ENCODE results near the gene POLR2B.
A peak's percentile ranks its signal among the peaks of the same experiment; 100 is the strongest.

Gene POLR2B

DNA sequence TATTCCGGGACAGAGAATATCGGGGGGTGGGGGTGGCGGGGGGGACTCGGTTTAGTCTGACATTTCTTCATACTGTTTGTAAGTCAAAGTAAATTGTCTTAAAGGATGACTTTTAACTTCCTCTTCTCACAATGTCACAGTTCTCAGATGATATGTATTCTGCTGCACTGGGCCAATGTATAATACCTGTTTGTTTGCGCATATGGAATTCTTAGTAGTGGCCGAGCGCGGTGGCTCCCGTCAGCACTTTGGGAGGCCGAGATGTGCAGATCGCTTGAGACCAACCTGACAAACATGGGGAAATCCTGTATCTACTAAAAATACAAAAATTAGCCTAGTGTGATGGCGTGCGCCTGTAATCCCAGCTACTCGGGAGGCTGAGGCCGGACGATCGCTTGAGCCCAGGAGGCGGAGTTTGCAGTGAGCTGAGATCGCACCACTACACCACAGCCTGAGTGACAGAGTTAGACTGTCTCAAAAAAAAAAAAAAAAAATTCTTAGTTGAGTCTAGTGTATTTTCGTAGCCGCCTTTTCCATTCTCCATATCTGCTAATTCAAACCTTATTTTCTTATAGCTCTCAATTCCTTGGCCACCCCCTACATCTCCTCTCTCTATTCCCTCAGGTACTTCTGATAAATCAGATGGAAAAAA, 851 bp downstream of the POLR2B start:
- H3K36me3 ChIP-seq (ENCODE audit: low read depth), result peaks cover 24% of the 10 kb centered on the region
- TF ChIP-seq, protein P1, sequence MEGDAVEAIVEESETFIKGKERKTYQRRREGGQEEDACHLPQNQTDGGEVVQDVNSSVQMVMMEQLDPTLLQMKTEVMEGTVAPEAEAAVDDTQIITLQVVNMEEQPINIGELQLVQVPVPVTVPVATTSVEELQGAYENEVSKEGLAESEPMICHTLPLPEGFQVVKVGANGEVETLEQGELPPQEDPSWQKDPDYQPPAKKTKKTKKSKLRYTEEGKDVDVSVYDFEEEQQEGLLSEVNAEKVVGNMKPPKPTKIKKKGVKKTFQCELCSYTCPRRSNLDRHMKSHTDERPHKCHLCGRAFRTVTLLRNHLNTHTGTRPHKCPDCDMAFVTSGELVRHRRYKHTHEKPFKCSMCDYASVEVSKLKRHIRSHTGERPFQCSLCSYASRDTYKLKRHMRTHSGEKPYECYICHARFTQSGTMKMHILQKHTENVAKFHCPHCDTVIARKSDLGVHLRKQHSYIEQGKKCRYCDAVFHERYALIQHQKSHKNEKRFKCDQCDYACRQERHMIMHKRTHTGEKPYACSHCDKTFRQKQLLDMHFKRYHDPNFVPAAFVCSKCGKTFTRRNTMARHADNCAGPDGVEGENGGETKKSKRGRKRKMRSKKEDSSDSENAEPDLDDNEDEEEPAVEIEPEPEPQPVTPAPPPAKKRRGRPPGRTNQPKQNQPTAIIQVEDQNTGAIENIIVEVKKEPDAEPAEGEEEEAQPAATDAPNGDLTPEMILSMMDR (IDR thresholded peaks at IDR 0.05; ENCODE audit: poor library complexity, severe bottlenecking), result no peak
- H3K9me3 ChIP-seq (ENCODE audit: severe bottlenecking), result no peaks in the 10 kb centered on the region
- no peaks in the 10 kb centered on the region for H3K27me3 ChIP-seq (ENCODE audit: insufficient read depth, poor library complexity, severe bottlenecking)
- DNase-seq (ENCODE audit: low spot score), result no peak
- ATAC-seq (ENCODE audit: low read depth), result no peak
- peaks cover 12% of the 10 kb centered on the region for H3K4me1 ChIP-seq (ENCODE audit: insufficient read depth, poor library complexity, severe bottlenecking)
- H3K27ac ChIP-seq (ENCODE audit: poor library complexity, severe bottlenecking), result peak overlapping the region; percentile 81
- H3K4me3 ChIP-seq (ENCODE audit: severe bottlenecking), result peak overlapping the region; percentile 62

DNA sequence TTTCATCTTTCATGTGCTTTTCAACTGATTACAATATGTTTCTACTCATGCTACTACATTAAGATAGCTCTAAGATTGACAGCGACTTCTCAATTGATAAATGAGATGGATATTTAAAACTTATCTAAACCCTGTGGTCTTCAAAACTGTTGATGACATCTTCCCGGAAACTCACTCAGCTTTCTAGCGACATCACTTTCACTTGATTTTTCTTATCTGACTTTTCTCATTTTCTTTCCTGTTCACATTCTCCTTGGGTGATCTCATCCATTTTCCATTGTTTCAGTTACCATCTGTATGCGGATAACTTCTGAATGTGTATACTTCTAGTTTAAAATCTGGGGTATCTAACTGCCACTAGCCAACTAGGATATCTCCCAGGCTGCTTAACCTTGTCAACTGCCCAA, 3.1 kb downstream of the POLR2B start:
- ATAC-seq (ENCODE audit: low read depth) (no peak), DNase-seq (ENCODE audit: low spot score) (no peak)
- no peaks in the 10 kb centered on the region for H3K9me3 ChIP-seq (ENCODE audit: severe bottlenecking)
- H3K27me3 ChIP-seq (ENCODE audit: insufficient read depth, poor library complexity, severe bottlenecking), result no peaks in the 10 kb centered on the region
- H3K4me1 ChIP-seq (ENCODE audit: insufficient read depth, poor library complexity, severe bottlenecking), result peaks cover 10% of the 10 kb centered on the region
- peaks cover 40% of the 10 kb centered on the region for H3K36me3 ChIP-seq (ENCODE audit: low read depth)
- no peak overlapping the region for H3K27ac ChIP-seq (ENCODE audit: poor library complexity, severe bottlenecking)
- H3K4me3 ChIP-seq (ENCODE audit: severe bottlenecking), result no peak overlapping the region
- TF ChIP-seq, protein P1 (IDR thresholded peaks at IDR 0.05; ENCODE audit: poor library complexity, severe bottlenecking), result no peak

DNA sequence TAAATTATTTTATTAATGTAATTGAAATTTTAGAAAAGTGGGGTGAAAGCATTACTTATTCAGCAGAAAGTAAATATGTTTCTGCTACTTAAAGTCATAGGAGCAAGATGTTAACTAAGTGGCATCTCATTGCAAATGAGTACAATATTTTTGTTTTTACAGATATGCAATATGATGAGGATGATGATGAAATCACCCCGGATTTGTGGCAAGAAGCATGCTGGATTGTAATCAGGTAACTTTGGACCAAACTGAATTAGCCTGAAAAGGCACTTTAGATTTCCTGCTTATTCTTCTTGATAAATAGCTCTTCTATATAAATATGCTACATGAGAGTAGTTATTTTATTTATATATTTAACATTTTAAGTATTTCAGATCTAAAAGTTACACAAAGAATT, 7.5 kb downstream of the POLR2B start:
- peaks cover 70% of the 10 kb centered on the region for H3K36me3 ChIP-seq (ENCODE audit: low read depth)
- DNase-seq (ENCODE audit: low spot score), result no peak
- no peaks in the 10 kb centered on the region for H3K9me3 ChIP-seq (ENCODE audit: severe bottlenecking)
- TF ChIP-seq, protein P1 (IDR thresholded peaks at IDR 0.05; ENCODE audit: poor library complexity, severe bottlenecking), result no peak
- H3K27me3 ChIP-seq (ENCODE audit: insufficient read depth, poor library complexity, severe bottlenecking), result no peaks in the 10 kb centered on the region
- ATAC-seq (ENCODE audit: low read depth), result no peak
- H3K4me3 ChIP-seq (ENCODE audit: severe bottlenecking), result no peak overlapping the region
- no peak overlapping the region for H3K27ac ChIP-seq (ENCODE audit: poor library complexity, severe bottlenecking)
- peaks cover 8% of the 10 kb centered on the region for H3K4me1 ChIP-seq (ENCODE audit: insufficient read depth, poor library complexity, severe bottlenecking)

DNA sequence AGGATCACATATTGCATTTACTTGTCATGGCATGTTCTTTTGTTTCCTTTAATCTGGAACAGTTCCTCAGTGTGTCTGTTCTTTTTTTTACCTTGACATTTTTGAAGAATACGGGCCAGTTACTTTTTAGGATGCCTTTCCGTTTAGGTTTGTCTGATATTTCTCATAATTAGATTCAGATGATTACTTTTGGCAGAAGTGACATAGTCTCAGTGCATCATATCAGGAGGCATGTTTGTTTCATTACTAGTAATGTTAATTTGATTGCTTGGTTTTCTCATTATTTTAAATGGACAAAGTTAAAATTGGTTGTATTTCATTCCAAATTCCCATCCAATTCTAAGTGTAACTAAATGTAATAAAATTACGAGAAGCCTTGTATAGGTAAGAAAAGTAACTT, 8.3 kb downstream of the POLR2B start:
- TF ChIP-seq, protein P1 (IDR thresholded peaks at IDR 0.05; ENCODE audit: poor library complexity, severe bottlenecking), result no peak
- H3K36me3 ChIP-seq (ENCODE audit: low read depth), result peaks cover 72% of the 10 kb centered on the region
- no peak overlapping the region for H3K4me3 ChIP-seq (ENCODE audit: severe bottlenecking)
- H3K27me3 ChIP-seq (ENCODE audit: insufficient read depth, poor library complexity, severe bottlenecking), result no peaks in the 10 kb centered on the region
- peaks cover under 1% of the 10 kb centered on the region for H3K4me1 ChIP-seq (ENCODE audit: insufficient read depth, poor library complexity, severe bottlenecking)
- DNase-seq (ENCODE audit: low spot score), result no peak
- H3K9me3 ChIP-seq (ENCODE audit: severe bottlenecking), result no peaks in the 10 kb centered on the region
- no peak overlapping the region for H3K27ac ChIP-seq (ENCODE audit: poor library complexity, severe bottlenecking)
- ATAC-seq (ENCODE audit: low read depth), result no peak

GRCh38 chr4:56990109-56990905, 11.6 kb downstream of the POLR2B start:
- no peak for DNase-seq (ENCODE audit: low spot score)
- H3K36me3 ChIP-seq (ENCODE audit: low read depth), result peaks cover 90% of the 10 kb centered on the region
- H3K4me3 ChIP-seq (ENCODE audit: severe bottlenecking), result no peak overlapping the region
- H3K27ac ChIP-seq (ENCODE audit: poor library complexity, severe bottlenecking), result no peak overlapping the region
- H3K27me3 ChIP-seq (ENCODE audit: insufficient read depth, poor library complexity, severe bottlenecking), result no peaks in the 10 kb centered on the region
- TF ChIP-seq, protein P1 (IDR thresholded peaks at IDR 0.05; ENCODE audit: poor library complexity, severe bottlenecking), result no peak
- H3K9me3 ChIP-seq (ENCODE audit: severe bottlenecking), result no peaks in the 10 kb centered on the region
- H3K4me1 ChIP-seq (ENCODE audit: insufficient read depth, poor library complexity, severe bottlenecking), result no peaks in the 10 kb centered on the region
- ATAC-seq (ENCODE audit: low read depth), result no peak
